ENCODE results near the gene CTDSPL2.

CTDSPL2 gene

GRCh38 chr15:44435893-44436667 lies 8.7 kb downstream of the CTDSPL2 start:
- TF ChIP-seq, protein P1, sequence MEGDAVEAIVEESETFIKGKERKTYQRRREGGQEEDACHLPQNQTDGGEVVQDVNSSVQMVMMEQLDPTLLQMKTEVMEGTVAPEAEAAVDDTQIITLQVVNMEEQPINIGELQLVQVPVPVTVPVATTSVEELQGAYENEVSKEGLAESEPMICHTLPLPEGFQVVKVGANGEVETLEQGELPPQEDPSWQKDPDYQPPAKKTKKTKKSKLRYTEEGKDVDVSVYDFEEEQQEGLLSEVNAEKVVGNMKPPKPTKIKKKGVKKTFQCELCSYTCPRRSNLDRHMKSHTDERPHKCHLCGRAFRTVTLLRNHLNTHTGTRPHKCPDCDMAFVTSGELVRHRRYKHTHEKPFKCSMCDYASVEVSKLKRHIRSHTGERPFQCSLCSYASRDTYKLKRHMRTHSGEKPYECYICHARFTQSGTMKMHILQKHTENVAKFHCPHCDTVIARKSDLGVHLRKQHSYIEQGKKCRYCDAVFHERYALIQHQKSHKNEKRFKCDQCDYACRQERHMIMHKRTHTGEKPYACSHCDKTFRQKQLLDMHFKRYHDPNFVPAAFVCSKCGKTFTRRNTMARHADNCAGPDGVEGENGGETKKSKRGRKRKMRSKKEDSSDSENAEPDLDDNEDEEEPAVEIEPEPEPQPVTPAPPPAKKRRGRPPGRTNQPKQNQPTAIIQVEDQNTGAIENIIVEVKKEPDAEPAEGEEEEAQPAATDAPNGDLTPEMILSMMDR (IDR thresholded peaks at IDR 0.05), result no peak
- H3K9me3 ChIP-seq (ENCODE audit: control insufficient read depth, low read length), result no peaks in the 10 kb centered on the region
- no peak overlapping the region for H3K4me2 ChIP-seq (ENCODE audit: low read length)
- H3K4me1 ChIP-seq, result no peaks in the 10 kb centered on the region
- no peaks in the 10 kb centered on the region for H3K27me3 ChIP-seq (ENCODE audit: control insufficient read depth, insufficient read depth, low read length)
- no peaks in the 10 kb centered on the region for H3K36me3 ChIP-seq (ENCODE audit: control insufficient read depth, insufficient read depth, low read length)
- no peak overlapping the region for H2AFZ ChIP-seq
- no peak overlapping the region for H3K27ac ChIP-seq
- H3K9ac ChIP-seq, result no peak overlapping the region
- peaks cover 36% of the 10 kb centered on the region for H3K79me2 ChIP-seq
- H3K4me3 ChIP-seq (ENCODE audit: low read depth, low read length), result no peak overlapping the region

DNA sequence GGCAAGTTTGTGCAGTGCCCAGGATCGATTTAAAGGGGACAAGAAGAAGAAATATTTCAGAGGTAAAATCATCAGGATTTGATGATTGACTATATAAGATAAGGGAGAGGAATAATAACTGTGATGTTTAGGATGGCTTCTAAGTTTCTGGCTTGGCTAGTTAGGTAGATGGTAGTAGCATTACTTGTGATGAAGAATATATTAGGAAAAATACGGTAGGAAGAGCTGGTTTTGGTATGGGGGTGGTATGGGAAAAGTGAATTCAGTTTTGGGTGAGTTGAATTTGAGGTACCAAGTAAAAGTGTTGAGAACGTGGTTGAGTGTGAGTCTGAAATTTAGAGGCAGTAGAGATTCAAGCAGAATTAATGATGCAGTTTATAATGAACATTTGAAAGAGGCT lies 11.0 kb downstream of the CTDSPL2 start:
- Histone ChIP-seq H3K9me3 (ENCODE audit: control insufficient read depth, low read length) (no peaks in the 10 kb centered on the region), H3K9ac (no peak overlapping the region), H3K4me2 (ENCODE audit: low read length) (no peak overlapping the region), H3K36me3 (ENCODE audit: control insufficient read depth, insufficient read depth, low read length) (no peaks in the 10 kb centered on the region), H3K27me3 (ENCODE audit: control insufficient read depth, insufficient read depth, low read length) (no peaks in the 10 kb centered on the region), H3K4me1 (no peaks in the 10 kb centered on the region), H3K4me3 (ENCODE audit: low read depth, low read length) (no peak overlapping the region), H3K79me2 (peaks cover 29% of the 10 kb centered on the region), H2AFZ (no peak overlapping the region), H3K27ac (no peak overlapping the region)
- TF ChIP-seq, protein P1 (IDR thresholded peaks at IDR 0.05), result no peak

DNA sequence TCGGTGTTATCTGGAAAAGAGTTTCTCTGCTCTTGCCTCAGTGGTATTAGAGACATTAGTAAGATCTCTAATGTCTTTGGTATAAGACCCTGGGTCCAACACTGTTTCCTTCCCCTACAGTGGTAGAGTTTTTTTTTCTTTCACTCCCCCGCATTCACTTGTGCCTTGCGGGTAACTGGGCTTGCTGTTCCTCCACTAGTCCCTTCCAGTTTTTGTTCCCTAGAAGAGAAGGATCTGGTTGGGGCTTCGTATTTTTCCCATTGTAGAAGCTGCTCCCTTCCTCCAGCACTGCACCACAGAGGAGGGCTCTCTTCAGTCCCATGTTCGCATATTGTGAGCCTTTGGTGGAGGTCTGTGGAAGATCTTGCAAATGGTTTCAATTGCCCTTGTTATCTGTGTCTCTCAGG lies 13.7 kb downstream of the CTDSPL2 start:
- Histone ChIP-seq H3K4me1 (no peaks in the 10 kb centered on the region), H3K36me3 (ENCODE audit: control insufficient read depth, insufficient read depth, low read length) (no peaks in the 10 kb centered on the region), H3K79me2 (peaks cover 17% of the 10 kb centered on the region), H3K27ac (no peak overlapping the region), H3K27me3 (ENCODE audit: control insufficient read depth, insufficient read depth, low read length) (no peaks in the 10 kb centered on the region), H3K4me2 (ENCODE audit: low read length) (no peak overlapping the region), H3K9me3 (ENCODE audit: control insufficient read depth, low read length) (no peaks in the 10 kb centered on the region), H3K4me3 (ENCODE audit: low read depth, low read length) (no peak overlapping the region), H2AFZ (no peak overlapping the region), H3K9ac (no peak overlapping the region)
- TF ChIP-seq, protein P1 (IDR thresholded peaks at IDR 0.05), result no peak

- H3K4me2 ChIP-seq (ENCODE audit: low read length), result no peak overlapping the region
- peaks cover 17% of the 10 kb centered on the region for H3K79me2 ChIP-seq
- TF ChIP-seq, protein P1 (IDR thresholded peaks at IDR 0.05), result no peak
- no peak overlapping the region for H3K4me3 ChIP-seq (ENCODE audit: low read depth, low read length)
- H3K27ac ChIP-seq, result no peak overlapping the region
- no peak overlapping the region for H2AFZ ChIP-seq
- H3K9me3 ChIP-seq (ENCODE audit: control insufficient read depth, low read length), result no peaks in the 10 kb centered on the region
- no peaks in the 10 kb centered on the region for H3K27me3 ChIP-seq (ENCODE audit: control insufficient read depth, insufficient read depth, low read length)
- H3K36me3 ChIP-seq (ENCODE audit: control insufficient read depth, insufficient read depth, low read length), result no peaks in the 10 kb centered on the region
- no peak overlapping the region for H3K9ac ChIP-seq
- H3K4me1 ChIP-seq, result no peaks in the 10 kb centered on the region
Observed at GRCh38 chr15:44443515-44443914, 16.1 kb downstream of the CTDSPL2 start.
